Activated CD4-positive, alpha-beta T cell treated with anti-CD3 and anti-CD28 coated beads, Interleukin-2, Interleukin-4, amounts not matched to agents 100 ng/mL and 50 ng/mL, durations not matched to agents 16 hours and 8 hours (primary cell): ENCODE data around the gene CHRM5.
"Not testable (repeated sequence)": the region's sequence is repeated elsewhere in the genome, so short reads cannot be mapped to it uniquely, and the experiment has no call there.

Source experiments
- DNase-seq: peaks from one replicate; pipeline ENCODE4 v3.0.0-alpha.2; 2020; ENCODE audit warnings: low spot score

The CHRM5 gene

GRCh38 chr15:34043391-34043790 is 75.1 kb downstream of the CHRM5 start:
- DNase-seq = no peak

DNA sequence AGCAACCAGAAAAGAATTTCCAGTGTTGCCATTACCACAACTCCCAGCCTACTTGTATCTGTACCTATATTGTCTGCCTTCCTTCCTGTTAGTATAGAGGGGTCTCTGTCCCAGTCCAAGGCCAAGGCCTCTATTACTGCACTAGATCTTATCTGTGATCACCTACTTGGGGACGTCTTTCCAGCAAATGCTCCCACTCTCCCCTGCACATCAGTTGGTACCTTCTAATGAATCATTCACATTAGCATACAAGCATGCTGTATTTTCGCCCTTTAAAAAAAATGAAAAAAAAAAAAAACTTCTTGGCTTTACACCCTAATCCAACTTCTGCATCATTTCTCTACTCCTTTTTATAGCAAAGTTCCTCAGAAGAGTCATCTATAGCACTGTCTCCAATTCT is 75.5 kb downstream of the CHRM5 start:
- DNase-seq = no peak

GRCh38 chr15:34046471-34047145 is 78.3 kb downstream of the CHRM5 start:
- no peak for DNase-seq

GRCh38 chr15:34047893-34048775 is 79.8 kb downstream of the CHRM5 start:
- no peak for DNase-seq

DNA sequence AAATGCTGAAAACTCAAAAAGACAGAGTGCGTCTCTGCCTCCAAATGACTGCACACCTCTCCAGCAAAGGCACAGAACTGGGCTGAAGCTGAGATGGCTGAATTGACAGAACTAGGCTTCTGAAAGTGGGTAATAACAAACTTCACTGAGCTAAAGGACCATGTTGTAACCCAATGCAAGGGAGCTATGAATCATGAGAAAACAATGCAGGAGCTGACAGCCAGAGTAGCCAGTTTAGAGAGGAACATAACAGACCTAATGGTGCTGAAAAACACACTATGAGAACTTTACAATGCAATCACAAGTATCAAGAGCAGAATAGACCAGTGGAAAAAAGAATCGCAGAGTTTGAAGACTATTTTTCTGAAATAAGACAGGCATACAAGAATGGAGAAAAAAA is 80.8 kb downstream of the CHRM5 start:
- no peak for DNase-seq

DNA sequence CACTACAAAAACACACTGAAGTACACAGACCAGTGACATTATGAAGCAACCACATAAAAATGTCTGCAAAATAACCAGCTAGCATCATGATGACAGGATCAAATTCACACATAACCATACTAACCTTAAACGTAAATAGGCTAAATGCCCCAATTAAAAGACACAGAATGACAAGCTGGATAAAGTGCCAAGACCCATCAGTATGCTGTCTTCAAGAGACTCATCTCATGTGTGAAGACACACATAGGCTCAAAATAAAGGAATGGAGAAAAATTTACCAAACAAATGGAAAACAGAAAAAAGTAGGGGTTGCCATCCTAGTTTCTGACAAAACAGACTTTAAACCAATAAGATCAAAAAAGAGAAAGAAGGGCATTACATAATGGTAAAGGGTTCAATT is 82.1 kb downstream of the CHRM5 start:
- not testable (repeated sequence) for DNase-seq

DNA sequence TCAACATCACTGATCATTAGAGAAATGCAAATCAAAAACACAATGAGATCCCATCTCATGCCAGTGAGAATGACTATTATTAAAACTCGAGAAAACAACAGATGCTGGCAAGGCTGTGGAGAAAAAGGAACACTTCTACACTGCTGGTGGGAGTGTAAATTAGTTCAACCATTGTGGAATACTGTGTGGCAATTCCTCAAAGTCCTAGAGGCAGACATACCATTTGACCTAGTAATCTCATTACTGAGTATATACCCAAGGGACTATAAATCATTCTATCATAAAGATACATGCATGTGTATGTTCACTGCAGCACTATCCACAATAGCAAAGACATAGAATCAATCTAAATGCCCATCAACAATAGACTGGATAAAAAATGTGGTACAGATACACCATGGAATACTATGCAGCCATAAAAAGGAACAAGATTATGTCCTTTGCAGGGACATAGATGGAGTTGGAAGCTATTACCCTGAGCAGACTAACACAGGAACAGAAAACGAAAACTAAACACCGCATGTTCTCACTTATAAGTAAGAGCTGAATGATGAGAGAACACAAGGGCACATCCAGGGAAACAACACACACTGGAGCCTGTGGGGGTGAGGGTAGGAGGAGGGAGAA is 85.9 kb downstream of the CHRM5 start:
- no peak for DNase-seq

GRCh38 chr15:34055868-34056595 is 87.7 kb downstream of the CHRM5 start:
- no peak for DNase-seq

GRCh38 chr15:34056911-34057310 is 88.6 kb downstream of the CHRM5 start:
- DNase-seq = no peak

DNA sequence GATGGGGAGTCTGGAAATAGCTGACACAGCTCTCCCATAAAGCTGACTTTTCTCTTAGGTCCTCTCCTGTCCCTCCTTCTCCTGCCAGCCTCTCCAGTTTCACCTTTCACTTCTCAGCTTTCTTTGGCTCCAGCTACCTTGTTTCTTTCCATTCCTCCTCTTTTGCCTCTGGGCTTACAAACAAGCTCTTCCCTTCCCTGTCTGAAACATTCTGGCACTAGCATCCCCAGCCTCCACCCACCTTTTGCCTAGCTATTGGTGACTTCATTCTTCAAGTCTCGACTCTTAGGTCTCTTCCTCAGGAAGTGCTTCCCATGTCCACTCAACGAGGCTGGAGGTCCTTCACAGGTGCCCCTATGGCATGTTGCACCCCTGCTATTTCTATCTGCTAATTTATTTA is 91.2 kb downstream of the CHRM5 start:
- DNase-seq = no peak

DNA sequence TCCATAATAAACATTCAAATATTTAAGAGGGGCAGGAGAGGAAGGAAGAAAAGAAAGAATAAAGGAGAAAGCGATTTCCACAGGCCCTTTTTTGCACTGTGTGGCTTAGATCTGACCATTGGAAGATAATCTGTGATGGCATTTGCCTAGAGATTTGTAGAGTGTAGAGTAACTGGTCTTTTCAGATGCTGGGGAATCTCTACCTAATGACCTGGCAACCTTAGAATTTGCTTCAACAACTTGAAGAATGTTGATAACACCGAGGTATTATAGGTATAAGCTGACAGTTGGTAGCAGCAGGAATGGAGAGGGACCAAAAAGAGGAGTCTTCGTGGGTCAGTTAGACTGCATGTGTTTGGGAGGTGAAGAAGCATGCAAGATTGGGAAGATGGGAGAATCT is 91.6 kb downstream of the CHRM5 start:
- no peak for DNase-seq

DNA sequence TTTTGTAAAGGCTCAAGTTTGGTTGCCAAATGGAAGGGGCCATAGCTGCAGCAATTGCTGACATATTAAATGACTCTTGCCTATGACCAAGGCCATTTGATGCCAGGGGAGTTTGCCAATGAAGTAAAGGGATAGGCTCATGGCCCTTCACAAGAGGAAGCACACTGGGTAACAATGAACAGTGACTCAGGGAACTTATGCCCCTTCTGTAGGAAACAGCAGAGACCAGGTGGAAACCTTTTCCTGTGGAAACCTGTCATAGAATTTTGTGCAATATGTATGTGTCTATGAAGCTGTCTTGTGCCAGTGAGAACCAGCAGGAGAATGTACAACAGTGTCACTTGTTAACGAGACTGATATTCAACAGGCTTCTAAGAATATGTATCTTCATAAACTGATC is 96.1 kb downstream of the CHRM5 start:
- no peak for DNase-seq

DNA sequence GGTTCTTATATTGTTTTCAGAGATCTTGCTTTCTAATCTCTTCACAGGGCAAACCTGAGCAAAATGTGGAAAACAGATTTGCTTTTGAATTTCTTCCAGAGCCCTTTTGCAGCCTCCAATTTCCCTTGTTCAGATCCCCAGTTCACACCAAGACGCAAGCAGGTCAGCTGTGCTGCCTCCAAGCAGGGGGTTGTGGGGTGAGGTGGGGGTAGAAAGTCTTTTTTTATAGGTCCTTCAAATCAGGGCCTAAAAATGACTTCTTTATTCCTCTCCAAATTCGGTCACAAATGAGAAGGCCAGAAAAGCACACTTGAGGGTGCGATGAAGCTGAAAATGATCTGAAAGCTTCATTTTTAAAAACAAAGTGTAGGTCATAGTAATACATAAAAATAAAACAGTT is 97.0 kb downstream of the CHRM5 start:
- no peak for DNase-seq

DNA sequence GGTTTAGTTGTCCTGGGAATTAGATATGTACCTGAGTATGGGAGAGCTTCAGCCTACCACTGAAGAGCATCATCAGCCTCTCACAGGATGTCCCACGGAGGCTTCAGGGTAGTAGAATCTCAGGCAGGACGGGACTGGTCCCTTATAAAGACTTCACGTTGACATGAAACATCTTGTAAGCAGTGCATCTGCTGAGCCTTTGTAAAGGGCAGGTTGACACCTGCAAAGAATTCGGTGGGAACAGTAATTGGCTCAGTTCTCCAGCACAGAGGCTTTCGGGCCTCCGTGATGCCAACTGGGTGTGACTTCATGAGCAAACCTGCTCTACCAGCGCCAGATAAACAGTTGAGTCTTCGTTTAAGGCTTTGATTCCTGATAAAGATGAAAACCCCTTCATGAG is 97.6 kb downstream of the CHRM5 start:
- no peak for DNase-seq

- no peak for DNase-seq
These were observed 101.7 kb downstream of the CHRM5 start for GRCh38 chr15:34070003-34070402.

GRCh38 chr15:34076785-34077184 is 108.5 kb downstream of the CHRM5 start:
- DNase-seq = no peak

GRCh38 chr15:34078900-34079299 is 110.6 kb downstream of the CHRM5 start:
- DNase-seq = no peak

GRCh38 chr15:34079904-34080303 is 111.6 kb downstream of the CHRM5 start:
- DNase-seq = no peak

DNA sequence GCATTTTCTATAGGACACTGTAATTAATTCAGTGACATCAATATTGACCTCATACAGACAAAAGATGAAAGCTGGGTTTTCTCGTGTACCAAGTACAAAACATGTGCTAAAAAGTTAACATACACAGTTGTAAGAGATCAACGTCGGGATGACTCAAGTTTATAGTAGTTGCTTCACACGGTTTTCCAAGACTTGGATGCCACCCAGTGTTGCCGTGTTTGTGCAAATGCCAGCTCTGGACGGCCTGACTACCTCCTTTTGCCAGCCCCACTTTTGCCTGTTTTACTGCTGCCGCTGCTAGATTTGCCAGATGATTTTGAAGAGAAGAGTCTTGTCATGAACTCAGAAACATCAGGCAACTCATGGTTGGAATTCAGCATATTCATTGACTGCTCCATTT is 115.8 kb downstream of the CHRM5 start:
- no peak for DNase-seq

DNA sequence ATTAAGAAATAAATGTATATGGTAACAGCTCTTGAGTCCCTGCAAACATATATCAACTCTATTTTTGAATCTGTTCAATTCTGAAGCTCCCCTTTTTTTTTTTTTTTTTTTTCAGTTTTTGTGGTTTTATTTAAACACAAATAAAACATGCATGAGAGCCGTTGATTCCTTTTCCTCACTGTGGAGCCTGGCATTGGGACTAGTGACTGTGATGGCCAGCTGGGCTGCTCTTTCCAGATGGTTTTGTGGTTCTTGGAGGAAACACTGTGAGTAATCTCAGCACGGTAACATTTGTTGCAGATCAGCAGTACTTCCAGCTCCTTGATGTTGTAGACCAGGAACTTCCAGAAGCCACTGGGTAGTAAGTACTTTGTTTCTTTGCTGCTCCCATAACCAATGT is 117.4 kb downstream of the CHRM5 start:
- DNase-seq = no peak

DNA sequence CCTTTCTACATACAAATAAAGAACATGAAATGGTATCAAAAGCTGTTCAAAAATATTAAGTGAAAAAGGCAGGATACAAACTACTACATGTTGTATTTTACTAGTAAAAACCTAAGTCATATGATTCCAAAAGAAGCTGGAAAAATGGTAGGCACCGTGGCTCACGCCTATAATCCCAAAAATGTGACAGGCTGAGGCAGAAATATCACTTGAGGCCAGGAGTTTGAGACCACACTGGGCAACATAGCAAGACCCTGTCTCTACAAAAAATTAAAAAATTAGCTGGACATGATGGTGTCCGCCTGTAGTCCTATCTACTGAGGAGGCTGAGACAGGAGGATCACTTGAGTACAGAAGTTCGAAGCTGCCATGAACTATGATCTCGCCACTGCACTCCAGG is 131.6 kb downstream of the CHRM5 start:
- no peak for DNase-seq

DNA sequence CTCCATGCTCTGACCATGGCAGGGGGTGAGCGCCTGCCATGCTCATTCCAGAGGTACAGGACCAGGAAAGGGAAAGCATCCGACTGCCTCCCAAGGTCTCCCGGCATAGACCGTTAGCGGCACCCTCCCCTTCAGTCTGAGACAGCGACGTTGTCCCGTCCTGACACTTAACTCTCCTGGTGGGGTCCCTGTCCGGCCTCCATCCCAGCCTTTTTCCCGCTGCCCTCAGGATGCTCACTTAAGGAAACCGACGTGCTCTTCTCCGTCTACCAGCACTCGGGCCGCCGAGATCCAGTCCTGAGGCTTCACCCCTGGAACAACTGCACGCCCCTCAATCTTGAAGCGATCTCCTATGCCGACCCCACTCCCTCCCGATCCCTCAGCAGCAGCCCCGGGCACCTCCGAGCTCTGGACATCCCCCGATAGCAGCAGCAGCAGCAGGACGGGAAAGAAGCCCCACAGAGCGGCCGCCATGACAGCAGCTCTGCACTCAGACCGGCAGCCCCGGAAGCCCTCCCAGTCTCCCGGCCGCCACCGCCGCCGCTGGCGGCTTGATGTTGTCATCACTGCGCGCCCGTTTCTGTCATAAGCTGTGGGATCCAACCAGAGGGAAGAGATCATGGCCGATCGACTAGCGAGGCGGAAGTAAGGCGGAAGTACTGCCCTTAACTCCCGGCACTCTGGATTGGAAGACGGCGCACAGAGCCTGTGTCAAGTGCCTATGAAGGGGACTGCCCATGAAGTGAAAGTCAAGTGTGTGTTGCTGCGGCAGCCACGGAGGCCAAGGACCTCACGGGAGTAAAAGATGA is 133.3 kb downstream of the CHRM5 start, which contains the start of the genes EMC7 and PGBD4:
EMC7 (minus strand) TSS at position 497 of the 809 bp plus-strand sequence; CDS start at position 474, 23 bp downstream.
PGBD4 (plus strand) TSS at position 718 of the 809 bp plus-strand sequence. CDS start 449 bp downstream, outside the sequence.
- peak; percentile 99 for DNase-seq
